GM19463 (cell line): ENCODE data around the gene SPATA2.

Source experiments
- ATAC-seq: cut with Tn5 transposase; IDR thresholded peaks from one replicate; pipeline ENCODE4 v1.9.1; 2021; ENCODE audit warnings: mild to moderate bottlenecking, moderate library complexity; ENCODE audit not compliant: unreplicated experiment

Gene SPATA2

DNA sequence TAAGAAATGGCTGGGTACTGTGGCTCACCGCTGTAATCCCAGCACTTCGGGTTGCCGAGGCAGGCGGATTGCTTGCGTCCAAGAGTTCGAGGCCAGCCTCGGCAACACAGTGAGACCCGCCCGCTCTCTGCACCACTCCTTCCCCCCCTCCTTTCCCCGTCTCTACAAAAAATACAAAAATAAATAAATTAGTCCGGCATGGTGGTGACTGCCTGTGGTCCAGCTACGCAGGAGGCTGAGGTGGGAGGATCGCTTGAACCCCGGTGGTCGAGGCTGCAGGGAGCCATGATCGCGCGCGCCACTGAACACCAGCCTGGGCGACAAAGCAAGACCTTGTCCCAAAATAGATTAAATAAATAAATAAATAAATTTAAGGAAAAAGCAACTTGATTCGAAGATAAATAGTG lies 20.4 kb upstream of the SPATA2 start:
- ATAC-seq = no peak

- ATAC-seq = no peak
These were observed 13.8 kb upstream of the SPATA2 start for GRCh38 chr20:49929142-49929494.

- no peak for ATAC-seq
These were observed 13.2 kb upstream of the SPATA2 start for GRCh38 chr20:49928411-49929141.

- ATAC-seq = no peak
These were observed 10.6 kb upstream of the SPATA2 start for GRCh38 chr20:49925901-49926454.

DNA sequence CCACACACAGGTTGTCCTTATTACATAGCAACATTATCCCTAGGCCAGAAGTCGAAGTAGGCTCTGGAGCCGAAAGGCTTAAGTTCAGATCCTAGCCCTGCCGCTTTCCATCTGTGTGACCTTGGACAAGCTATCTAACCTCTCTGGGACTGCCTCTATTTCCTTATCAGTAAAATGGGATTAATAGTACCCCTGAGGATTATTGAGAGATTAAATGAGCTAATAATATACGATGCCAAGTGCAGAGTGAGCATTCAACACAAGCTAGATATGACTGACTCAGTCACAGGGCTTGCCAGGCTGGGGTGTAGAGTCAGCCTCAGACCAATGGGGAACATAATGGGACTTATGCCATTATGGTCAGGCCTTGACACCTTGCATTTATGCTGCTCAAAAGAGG lies 8.9 kb upstream of the SPATA2 start:
- no peak for ATAC-seq

- no peak for ATAC-seq
These were observed 4.1 kb upstream of the SPATA2 start for GRCh38 chr20:49919461-49919860.

- no peak for ATAC-seq
These were observed 3.7 kb upstream of the SPATA2 start for GRCh38 chr20:49919009-49919408.

DNA sequence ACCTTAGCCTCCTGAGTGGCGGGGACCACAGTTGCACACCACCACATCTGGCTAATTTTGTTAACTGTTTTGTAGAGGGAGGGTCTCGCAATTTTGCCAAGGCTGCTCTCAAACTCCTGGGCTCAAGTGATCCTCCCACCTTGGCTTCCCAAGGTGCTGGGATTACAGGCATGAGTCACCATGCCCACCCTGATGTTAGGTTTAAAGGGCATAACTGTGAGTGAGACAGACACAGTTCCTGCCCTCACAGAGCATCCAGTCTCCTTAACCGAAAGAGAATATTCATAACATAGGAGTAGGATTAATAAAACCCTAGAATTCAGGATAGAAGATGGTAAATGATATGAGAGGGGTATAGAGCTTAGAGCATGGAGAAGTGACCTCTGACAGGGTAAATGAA lies 3.1 kb upstream of the SPATA2 start:
- ATAC-seq = no peak

DNA sequence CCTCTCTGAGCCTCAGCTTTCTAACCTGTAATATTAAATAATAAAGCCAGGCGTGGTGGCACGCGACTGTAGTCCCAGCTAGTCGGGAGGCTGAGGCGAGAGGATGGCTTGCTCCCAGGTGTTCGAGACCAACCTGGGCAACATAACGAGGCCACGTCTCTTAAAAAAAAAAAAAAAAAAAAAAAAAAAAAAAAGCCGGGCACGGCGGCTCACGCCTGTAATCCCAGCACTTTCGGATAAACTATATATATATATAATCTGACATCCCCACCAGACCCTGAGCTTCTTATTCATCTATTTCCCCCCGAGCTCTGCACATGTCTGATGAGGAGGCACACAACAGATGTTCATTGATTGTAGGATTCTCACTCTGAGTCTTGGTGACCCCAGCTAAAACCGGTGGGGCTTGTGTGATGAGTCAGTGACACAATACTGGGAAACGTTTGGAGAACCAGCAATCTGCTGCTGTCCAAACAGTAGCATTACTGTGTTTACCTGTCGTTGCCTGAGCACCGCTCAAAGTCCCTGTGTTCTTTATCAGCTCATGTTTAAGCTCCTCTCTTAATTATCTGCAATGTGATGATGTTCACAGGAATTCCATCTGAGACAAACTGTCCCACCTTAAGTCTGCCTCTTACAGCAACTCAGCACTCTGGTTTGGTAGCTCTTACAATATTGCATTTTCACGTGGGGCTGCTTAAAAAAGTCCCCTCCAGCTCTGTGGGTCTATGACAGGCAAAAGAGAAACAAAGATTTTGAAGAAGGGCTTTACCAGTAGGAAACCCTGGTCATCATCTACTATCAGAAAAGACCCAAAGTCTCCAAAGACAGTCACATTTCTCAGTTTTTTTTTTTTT lies 1.0 kb upstream of the SPATA2 start:
- no peak for ATAC-seq

- ATAC-seq = no peak
These were observed 280 bp downstream of the SPATA2 start for GRCh38 chr20:49915118-49915379.

DNA sequence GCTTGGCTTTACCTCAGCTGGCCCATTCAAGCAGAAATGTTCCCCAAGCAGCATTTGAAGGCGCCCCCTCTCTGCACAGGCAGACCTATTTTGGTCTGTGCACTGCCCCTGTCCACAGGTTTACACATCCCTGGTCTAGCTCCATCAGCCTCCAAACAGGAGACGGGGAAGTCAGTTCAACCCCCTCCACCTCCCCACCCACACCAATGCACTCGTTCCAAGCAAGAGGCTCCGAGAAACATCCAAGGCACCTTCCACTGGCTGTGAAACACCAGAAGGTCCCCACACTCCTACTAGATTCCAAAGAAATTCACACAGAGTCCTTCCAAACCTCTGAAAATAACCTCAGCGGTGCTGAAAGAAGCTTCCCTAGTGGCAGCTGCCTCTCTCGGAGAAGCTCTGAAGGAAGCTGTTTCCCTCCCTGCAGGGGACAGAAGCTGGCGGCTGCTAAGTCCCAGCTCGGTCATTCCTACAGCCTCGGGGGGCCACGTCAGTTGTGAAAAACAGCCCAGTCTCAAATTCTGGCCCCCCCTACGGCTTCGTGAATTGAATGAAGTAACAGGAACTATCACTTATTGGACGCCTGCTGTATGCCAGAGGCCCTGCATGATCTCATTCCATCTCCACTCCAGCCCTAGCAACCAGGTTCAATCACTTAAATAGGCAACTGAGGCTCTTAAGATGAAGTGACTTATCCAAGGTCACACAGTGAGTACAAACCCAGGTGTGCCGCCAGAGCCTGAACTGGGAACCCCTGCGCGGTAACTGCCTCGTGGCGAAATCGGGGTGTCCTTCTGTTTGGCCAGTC lies 815 bp downstream of the SPATA2 start:
- peak; percentile 7 for ATAC-seq

GRCh38 chr20:49913399-49914047 lies 1.8 kb downstream of the SPATA2 start:
- no peak for ATAC-seq

- ATAC-seq = no peak
These were observed 5.0 kb downstream of the SPATA2 start for GRCh38 chr20:49910340-49910706.

- ATAC-seq = no peak
These were observed 5.6 kb downstream of the SPATA2 start for GRCh38 chr20:49909499-49910339.

GRCh38 chr20:49908258-49908565 lies 7.1 kb downstream of the SPATA2 start:
- no peak for ATAC-seq

DNA sequence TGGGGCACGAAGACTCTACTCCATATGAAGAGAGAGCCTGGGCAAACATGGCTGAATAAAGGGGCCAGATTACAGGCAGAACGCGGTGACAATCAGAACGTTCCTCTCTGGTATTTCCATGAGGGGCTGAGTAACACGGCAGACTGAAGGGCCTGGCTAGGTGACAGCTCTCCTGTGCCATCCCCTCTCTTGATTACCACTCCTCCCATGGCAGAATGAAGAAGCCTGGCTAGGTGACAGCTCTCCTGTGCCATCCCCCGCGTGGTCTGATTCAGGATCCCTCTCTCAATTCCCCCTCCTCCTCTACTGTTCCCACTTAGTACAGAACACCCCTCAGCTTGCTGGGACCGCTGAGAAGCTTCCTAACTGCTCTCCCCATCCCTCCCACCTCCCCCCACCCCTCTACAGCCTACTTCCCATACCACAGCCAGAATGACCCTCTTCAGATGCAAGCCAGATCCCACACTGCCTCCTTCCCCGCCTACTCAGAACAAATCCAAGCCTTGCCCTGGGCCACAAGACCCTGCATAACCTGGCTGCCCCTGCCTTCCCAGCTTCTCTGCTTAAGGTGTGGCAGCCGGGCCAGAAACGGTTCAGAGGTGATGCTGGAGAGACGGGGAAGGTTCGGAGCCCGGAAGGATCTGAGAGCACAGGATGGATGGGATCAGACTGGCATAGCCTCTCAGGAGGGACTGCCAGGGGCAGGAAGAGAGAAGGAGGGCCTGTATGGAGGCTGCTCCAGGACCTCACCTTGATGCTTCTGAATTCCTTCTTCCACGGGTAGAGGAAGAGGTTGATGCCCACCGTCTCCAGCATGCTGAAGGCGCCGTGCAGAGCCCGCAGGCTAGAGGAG lies 7.7 kb downstream of the SPATA2 start:
- ATAC-seq = no peak

GRCh38 chr20:49906615-49907154 lies 8.6 kb downstream of the SPATA2 start:
- ATAC-seq = no peak

DNA sequence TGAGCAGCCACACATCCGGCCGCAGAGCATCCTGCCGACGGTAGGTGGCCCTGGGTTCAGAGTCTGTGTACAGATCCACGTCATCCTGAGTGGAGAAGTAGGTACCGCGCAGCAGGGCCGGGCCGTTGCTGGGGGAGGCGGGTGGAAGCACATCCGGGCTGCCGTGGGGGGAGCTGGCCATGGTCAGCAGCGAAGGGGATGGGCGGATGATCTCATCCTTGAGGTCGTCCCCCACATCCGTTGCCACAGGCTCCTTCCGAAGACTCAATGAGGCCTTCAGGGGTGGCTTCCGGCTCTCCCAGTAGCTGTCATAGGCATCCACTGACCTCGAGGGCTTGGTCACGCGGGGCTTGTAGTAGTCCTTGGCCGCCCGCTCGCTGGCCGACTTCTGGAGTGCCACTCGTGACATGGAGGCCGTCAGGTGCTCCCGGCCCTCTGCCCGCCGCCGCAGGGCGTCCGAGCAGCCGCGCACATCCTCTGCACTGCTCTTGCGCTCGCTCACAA lies 9.2 kb downstream of the SPATA2 start:
- ATAC-seq = no peak
